Measurements from ENCODE around the gene BLVRB. TPM values are rescaled to one million over a fixed set of nuclear protein-coding genes. Genes with fewer than 3 reads are reported as not detected.
A peak's percentile ranks its signal among the peaks of the same experiment; 100 is the strongest.

The BLVRB gene
- total and polyA plus RNA-seq, 10 of the 15 experiments (the other 5 are each of a cell fraction or from before 2014, with no cell fraction given): 6.3 to 53.3 (median 27.8) TPM

DNA sequence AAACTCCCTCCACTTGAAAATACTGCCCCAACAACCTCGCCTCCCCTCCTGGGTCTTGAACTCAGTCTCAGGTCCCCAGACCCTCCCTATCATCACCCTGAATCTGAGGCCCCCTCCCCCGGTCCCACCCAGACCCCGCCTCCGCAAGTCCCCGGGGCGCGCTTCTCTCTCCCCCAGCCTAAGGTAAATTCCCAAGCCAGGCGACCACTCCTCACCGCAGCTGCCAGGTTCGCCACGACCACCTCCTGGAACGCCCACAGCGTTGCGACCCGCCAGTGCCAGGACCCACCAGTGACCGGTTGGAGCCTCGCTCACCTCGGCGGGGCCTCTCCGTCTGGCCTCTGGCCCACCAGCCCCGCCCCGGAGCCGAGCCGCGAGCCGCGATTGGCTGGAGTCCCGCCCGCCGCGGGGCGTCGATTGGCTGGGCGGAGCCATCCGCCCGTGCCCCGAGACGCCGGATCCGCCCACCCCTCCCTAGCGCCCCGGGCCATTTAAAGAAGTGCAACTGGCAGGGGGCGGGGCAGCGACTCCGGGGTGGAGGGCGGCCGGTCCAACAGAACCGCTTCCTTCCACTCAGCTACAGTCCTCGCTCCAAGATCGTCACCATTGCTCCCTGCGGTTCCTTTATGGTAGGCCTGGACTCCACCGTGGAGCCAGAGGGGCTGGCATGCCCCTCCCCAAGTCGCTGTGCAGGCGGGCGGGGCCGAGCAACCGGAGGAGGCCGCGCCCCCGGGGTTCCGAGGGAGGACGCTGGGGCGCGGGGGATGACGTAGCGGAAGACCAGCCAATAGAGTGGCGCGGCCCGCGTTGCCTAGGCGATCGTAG lies 21.3 kb downstream of the BLVRB start, which contains the start of gene SERTAD3 (continued):
- TF ChIP-seq FOS (IDR thresholded peaks at IDR 0.05; ENCODE audit: borderline replicate concordance, extremely low read depth, insufficient read length): no peak
- TF ChIP-seq RFX5 (IDR thresholded peaks at IDR 0.05; ENCODE audit: low read depth, low read length): no peak; the same call in 1 of the 2 replicates
- TF ChIP-seq, protein P1, sequence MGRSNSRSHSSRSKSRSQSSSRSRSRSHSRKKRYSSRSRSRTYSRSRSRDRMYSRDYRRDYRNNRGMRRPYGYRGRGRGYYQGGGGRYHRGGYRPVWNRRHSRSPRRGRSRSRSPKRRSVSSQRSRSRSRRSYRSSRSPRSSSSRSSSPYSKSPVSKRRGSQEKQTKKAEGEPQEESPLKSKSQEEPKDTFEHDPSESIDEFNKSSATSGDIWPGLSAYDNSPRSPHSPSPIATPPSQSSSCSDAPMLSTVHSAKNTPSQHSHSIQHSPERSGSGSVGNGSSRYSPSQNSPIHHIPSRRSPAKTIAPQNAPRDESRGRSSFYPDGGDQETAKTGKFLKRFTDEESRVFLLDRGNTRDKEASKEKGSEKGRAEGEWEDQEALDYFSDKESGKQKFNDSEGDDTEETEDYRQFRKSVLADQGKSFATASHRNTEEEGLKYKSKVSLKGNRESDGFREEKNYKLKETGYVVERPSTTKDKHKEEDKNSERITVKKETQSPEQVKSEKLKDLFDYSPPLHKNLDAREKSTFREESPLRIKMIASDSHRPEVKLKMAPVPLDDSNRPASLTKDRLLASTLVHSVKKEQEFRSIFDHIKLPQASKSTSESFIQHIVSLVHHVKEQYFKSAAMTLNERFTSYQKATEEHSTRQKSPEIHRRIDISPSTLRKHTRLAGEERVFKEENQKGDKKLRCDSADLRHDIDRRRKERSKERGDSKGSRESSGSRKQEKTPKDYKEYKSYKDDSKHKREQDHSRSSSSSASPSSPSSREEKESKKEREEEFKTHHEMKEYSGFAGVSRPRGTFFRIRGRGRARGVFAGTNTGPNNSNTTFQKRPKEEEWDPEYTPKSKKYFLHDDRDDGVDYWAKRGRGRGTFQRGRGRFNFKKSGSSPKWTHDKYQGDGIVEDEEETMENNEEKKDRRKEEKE (IDR thresholded peaks at IDR 0.05): no peak
- no peak for TF ChIP-seq SMC3 (IDR thresholded peaks at IDR 0.05; ENCODE audit: borderline replicate concordance, low read length)
- no peak for TF ChIP-seq NR2C2 (IDR thresholded peaks at IDR 0.05; ENCODE audit: borderline replicate concordance, control insufficient read depth, insufficient read length, low read depth)
- TF ChIP-seq, protein P2, sequence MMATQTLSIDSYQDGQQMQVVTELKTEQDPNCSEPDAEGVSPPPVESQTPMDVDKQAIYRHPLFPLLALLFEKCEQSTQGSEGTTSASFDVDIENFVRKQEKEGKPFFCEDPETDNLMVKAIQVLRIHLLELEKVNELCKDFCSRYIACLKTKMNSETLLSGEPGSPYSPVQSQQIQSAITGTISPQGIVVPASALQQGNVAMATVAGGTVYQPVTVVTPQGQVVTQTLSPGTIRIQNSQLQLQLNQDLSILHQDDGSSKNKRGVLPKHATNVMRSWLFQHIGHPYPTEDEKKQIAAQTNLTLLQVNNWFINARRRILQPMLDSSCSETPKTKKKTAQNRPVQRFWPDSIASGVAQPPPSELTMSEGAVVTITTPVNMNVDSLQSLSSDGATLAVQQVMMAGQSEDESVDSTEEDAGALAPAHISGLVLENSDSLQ (IDR thresholded peaks at IDR 0.05): peak; percentile 70
- no peak for TF ChIP-seq RUNX3 (IDR thresholded peaks at IDR 0.05; ENCODE audit: low read length)
- peak; percentile 83; the same call in 1 of the 2 replicates for TF ChIP-seq POLR2AphosphoS5 (IDR thresholded peaks at IDR 0.05; ENCODE audit: low read length)
- no peak for TF ChIP-seq EZH2 (IDR thresholded peaks at IDR 0.05; ENCODE audit: borderline replicate concordance, control insufficient read depth, low read depth, low read length)
- TF ChIP-seq SREBF2 (IDR thresholded peaks at IDR 0.05; ENCODE audit: low read length): no peak

Data from GM12878 (cell line).